Measurements from ENCODE around the gene CSRP2. TPM values are rescaled to one million over a fixed set of nuclear protein-coding genes. Genes with fewer than 3 reads are reported as not detected.

The CSRP2 gene
- total RNA-seq, 1 experiment from 2014 or later = 158 TPM

DNA sequence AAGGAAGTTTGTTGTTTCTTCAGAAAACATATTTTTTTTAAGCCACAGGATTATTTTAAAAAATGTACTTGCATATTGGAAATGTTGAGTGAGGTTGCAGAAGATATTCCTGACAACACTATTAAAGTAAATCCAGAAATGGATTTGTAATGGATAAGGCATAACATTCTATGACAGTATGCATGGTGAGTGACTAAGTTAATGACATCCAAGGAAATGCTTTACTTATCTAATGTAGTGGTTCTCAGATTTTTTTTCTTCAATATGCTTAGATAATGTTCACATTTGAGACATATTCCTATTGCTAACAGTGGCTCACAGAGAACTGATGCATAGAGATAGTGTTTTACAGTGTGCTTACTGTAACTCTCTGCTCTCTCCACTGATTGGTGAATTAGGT is 65.6 kb downstream of the CSRP2 start:
- H3K23me2 ChIP-seq (ENCODE audit: insufficient read length, low read depth, low read length, poor library complexity, severe bottlenecking) = no peaks in the 10 kb centered on the region
- no peak overlapping the region for H2BK15ac ChIP-seq (ENCODE audit: low read depth, low read length)
- H4K91ac ChIP-seq (ENCODE audit: insufficient read length, low read depth, low read length) = no peak overlapping the region
- no peak overlapping the region for H2BK12ac ChIP-seq (ENCODE audit: insufficient read length, low read depth, low read length)
- H3K4me1 ChIP-seq (ENCODE audit: insufficient read depth, low read length) = no peaks in the 10 kb centered on the region
- H3K18ac ChIP-seq (ENCODE audit: insufficient read length, low read depth, low read length) = no peak overlapping the region
- H4K5ac ChIP-seq (ENCODE audit: insufficient read length, low read depth, low read length) = no peak overlapping the region
- no peak overlapping the region for H3K56ac ChIP-seq (ENCODE audit: insufficient read length, low read depth, low read length)
- no peak overlapping the region for H3K9ac ChIP-seq (ENCODE audit: extremely low read depth, insufficient read length, low read length)
- no peaks in the 10 kb centered on the region for H4K20me1 ChIP-seq (ENCODE audit: control insufficient read depth, insufficient read depth, insufficient read length)
- no peak overlapping the region for H2BK120ac ChIP-seq (ENCODE audit: low read depth, low read length, poor library complexity, severe bottlenecking)
- H3K27me3 ChIP-seq (ENCODE audit: insufficient read depth, low read length) = no peaks in the 10 kb centered on the region
- H3K4me3 Mint-ChIP-seq = no peak overlapping the region
- H3K4ac ChIP-seq (ENCODE audit: low read depth, low read length) = no peak overlapping the region
- H3K9me3 ChIP-seq (ENCODE audit: control insufficient read depth, low read depth, low read length) = no peaks in the 10 kb centered on the region
- no peak overlapping the region for H3K14ac ChIP-seq (ENCODE audit: insufficient read depth, low read length)
- H3K79me2 ChIP-seq (ENCODE audit: insufficient read depth, low read length) = no peaks in the 10 kb centered on the region
- no peak overlapping the region for H3K27ac Mint-ChIP-seq
- H3K36me3 Mint-ChIP-seq (ENCODE audit: insufficient read depth in 1 of 3, low read depth in 3 of 3) = peaks cover 0 to 15% (median 14%) of the 10 kb centered on the region in 3 experiments; a peak in 5 of 7 replicates
- H3K4me1 Mint-ChIP-seq = no peaks in the 10 kb centered on the region
- H3K23ac ChIP-seq (ENCODE audit: insufficient read length, low read depth, low read length) = no peak overlapping the region
- no peak overlapping the region for H2AK5ac ChIP-seq (ENCODE audit: insufficient read length, low read length)
- H2BK5ac ChIP-seq (ENCODE audit: insufficient read length, low read length) = no peak overlapping the region
- H3T11ph ChIP-seq (ENCODE audit: low read length) = no peak overlapping the region
- H3K27ac ChIP-seq (ENCODE audit: insufficient read length, low read depth, low read length) = no peak overlapping the region
- no peaks in the 10 kb centered on the region for H3K27me3 Mint-ChIP-seq (ENCODE audit: low read depth)
- no peaks in the 10 kb centered on the region for H3K9me3 Mint-ChIP-seq
- no peaks in the 10 kb centered on the region for H3K79me1 ChIP-seq (ENCODE audit: insufficient read depth, low read depth, low read length, poor library complexity, severe bottlenecking)
- no peak for DNase-seq
- TF ChIP-seq, protein P1, sequence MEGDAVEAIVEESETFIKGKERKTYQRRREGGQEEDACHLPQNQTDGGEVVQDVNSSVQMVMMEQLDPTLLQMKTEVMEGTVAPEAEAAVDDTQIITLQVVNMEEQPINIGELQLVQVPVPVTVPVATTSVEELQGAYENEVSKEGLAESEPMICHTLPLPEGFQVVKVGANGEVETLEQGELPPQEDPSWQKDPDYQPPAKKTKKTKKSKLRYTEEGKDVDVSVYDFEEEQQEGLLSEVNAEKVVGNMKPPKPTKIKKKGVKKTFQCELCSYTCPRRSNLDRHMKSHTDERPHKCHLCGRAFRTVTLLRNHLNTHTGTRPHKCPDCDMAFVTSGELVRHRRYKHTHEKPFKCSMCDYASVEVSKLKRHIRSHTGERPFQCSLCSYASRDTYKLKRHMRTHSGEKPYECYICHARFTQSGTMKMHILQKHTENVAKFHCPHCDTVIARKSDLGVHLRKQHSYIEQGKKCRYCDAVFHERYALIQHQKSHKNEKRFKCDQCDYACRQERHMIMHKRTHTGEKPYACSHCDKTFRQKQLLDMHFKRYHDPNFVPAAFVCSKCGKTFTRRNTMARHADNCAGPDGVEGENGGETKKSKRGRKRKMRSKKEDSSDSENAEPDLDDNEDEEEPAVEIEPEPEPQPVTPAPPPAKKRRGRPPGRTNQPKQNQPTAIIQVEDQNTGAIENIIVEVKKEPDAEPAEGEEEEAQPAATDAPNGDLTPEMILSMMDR (conservative IDR thresholded peaks at IDR 0.05) = no peak
- H4K8ac ChIP-seq (replicated peaks; ENCODE audit: insufficient read length, low read depth, low read length) = no peak overlapping the region
- no peak overlapping the region for H3K4me2 ChIP-seq (ENCODE audit: insufficient read depth, insufficient read length, low read length)
- H2BK20ac ChIP-seq (ENCODE audit: low read depth, low read length, poor library complexity, severe bottlenecking) = no peak overlapping the region
- H2AFZ ChIP-seq (ENCODE audit: low read length) = no peak overlapping the region

All from H9 (cell line).